Activated CD8-positive, alpha-beta T cell treated with anti-CD3 and anti-CD28 coated beads for 36 hours (primary cell): ENCODE measurements around the gene NUDCD3. TPM values are rescaled to one million over a fixed set of nuclear protein-coding genes. Genes with fewer than 3 reads are reported as not detected.

Experiments used
- ATAC-seq: fragments of 200-7000 bp; cut with Tn5 transposase; one replicate; pipeline ENCODE4 v1.10.0; 2021; ENCODE audit warnings: mild to moderate bottlenecking, moderate library complexity
- CTCF ChIA-PET: fragments of 350-600 bp; sonication (Branson Sonifier 250); formaldehyde crosslinking; loops from one replicate; lab custom pipeline; 2021; ENCODE audit warnings: antibody characterized with exemption; lab: Charles Lee
- POLR2A ChIA-PET: fragments of 350-600 bp; sonication (Branson Sonifier 250); formaldehyde crosslinking; loops from one replicate; lab custom pipeline; 2021; ENCODE audit warnings: antibody characterized with exemption; lab: Charles Lee
- DNase-seq: peaks from one replicate; pipeline ENCODE4 v3.0.0-alpha.2; 2020
- H3K27ac Mint-ChIP-seq: one replicate; pipeline ENCODE4 v1.8.0; 2021; ENCODE audit warnings: mild to moderate bottlenecking, mixed read lengths
- H3K27me3 Mint-ChIP-seq: one replicate; pipeline ENCODE4 v1.8.0; 2021; ENCODE audit warnings: mixed read lengths
- H3K36me3 Mint-ChIP-seq: one replicate; pipeline ENCODE4 v1.8.0; 2021; ENCODE audit warnings: low read depth, mixed read lengths
- H3K4me1 Mint-ChIP-seq: one replicate; pipeline ENCODE4 v1.8.0; 2021; ENCODE audit warnings: low read depth, mixed read lengths
- H3K4me3 Mint-ChIP-seq: one replicate; pipeline ENCODE4 v1.8.0; 2021; ENCODE audit warnings: mild to moderate bottlenecking, moderate library complexity, mixed read lengths
- H3K9me3 Mint-ChIP-seq: one replicate; pipeline ENCODE4 v1.8.0; 2021; ENCODE audit warnings: mixed read lengths
- intact Hi-C: fragments of 100-400 bp; cut with micrococcal nuclease; formaldehyde crosslinking; loops from one replicate; pipeline ENCODE4 v1.10.0; 2022
- total RNA-seq, 2 experiments: library from RNA; stranded (reverse); gene quantifications; one replicate each; pipeline ENCODE4 v1.2.3, GENCODE V29; 2021
- TF ChIP-seq, protein P1 (sequence below): fragments of 200-600 bp; IDR thresholded peaks from one replicate; pipeline ENCODE4 v1.8.0; 2022; ENCODE audit warnings: antibody characterized with exemption, mild to moderate bottlenecking

NUDCD3 gene
- total RNA-seq, 2 experiments from 2014 or later = 102 to 107 TPM

DNA sequence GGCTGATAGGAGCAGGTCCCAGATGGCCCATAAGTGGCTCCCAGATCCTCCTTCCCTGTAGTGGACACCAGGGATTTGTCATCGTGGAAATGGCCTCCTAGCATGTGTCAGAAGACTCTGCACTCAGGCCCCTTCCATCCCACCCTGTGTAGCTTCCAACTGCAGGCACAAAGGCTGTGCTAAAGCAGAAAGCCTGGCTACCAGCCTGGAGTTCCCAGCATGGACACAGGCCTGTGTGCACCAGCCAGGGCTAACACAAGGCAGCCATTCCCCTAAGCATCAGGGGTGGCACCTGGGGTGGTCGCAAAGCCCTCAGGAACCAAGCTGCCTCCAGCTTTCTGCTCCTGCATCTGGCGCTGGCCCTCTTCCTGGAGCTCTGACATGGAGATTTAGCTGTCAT is 160.6 kb downstream of the NUDCD3 start:
- intact Hi-C loops = no loop called here
- ChIA-PET POLR2A (no interaction called here), CTCF (interaction anchor here (1.0 kb wide), 3 partner anchors 11 to 131 kb away, joined by 3 to 4 read pairs (median 3); no protein-coding TSS in a partner anchor)
- Mint-ChIP-seq H3K4me3 (no peak overlapping the region), H3K36me3 (no peaks in the 10 kb centered on the region), H3K27me3 (peaks cover 11% of the 10 kb centered on the region), H3K4me1 (peaks cover 3% of the 10 kb centered on the region), H3K27ac (no peak overlapping the region), H3K9me3 (no peaks in the 10 kb centered on the region)
- DNase-seq (no peak), ATAC-seq (no peak)
- TF ChIP-seq, protein P1, sequence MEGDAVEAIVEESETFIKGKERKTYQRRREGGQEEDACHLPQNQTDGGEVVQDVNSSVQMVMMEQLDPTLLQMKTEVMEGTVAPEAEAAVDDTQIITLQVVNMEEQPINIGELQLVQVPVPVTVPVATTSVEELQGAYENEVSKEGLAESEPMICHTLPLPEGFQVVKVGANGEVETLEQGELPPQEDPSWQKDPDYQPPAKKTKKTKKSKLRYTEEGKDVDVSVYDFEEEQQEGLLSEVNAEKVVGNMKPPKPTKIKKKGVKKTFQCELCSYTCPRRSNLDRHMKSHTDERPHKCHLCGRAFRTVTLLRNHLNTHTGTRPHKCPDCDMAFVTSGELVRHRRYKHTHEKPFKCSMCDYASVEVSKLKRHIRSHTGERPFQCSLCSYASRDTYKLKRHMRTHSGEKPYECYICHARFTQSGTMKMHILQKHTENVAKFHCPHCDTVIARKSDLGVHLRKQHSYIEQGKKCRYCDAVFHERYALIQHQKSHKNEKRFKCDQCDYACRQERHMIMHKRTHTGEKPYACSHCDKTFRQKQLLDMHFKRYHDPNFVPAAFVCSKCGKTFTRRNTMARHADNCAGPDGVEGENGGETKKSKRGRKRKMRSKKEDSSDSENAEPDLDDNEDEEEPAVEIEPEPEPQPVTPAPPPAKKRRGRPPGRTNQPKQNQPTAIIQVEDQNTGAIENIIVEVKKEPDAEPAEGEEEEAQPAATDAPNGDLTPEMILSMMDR = no peak

Other genes starting within 250 kb of the NUDCD3 start
- gene CAMK2B, start 165.1 kb downstream of the NUDCD3 start, total RNA-seq = 1 to 10 TPM in 1 of 2 experiments, under 1 TPM in 1; 0.97 to 1.9 TPM
- gene NPC1L1, start 50.7 kb upstream of the NUDCD3 start, total RNA-seq = under 1 TPM in 1 of 2 experiments, not detected in 1; 0.07 TPM
- 10 to 100 TPM; 92.3 to 98.3 TPM for gene DDX56, start 83.2 kb upstream of the NUDCD3 start, total RNA-seq
- gene TMED4, start 91.6 kb upstream of the NUDCD3 start, total RNA-seq = 10 to 100 TPM; 74.6 to 76.2 TPM
- gene OGDH, start 116.0 kb upstream of the NUDCD3 start, total RNA-seq = 10 to 100 TPM; 78.6 to 85.6 TPM